Muscle layer of colon (tissue), 2 donors: ENCODE results near the gene LRP1.
A peak's percentile ranks its signal among the peaks of the same experiment; 100 is the strongest.
"Not testable (repeated sequence)": the region's sequence is repeated elsewhere in the genome, so short reads cannot be mapped to it uniquely, and the experiment has no call there.

ENCODE experiments used
- H3K27ac ChIP-seq: one replicate; pipeline ENCODE4 v1.7.0; 2013; ENCODE audit warnings: low read depth, mild to moderate bottlenecking, low read length, moderate library complexity
- H3K27me3 ChIP-seq, 2 donors: one replicate each; pipeline ENCODE4 v1.7.0; 2013; ENCODE audit warnings: low read length in 2 of 2, mild to moderate bottlenecking in 2 of 2; ENCODE audit not compliant: insufficient read depth in 2 of 2, control insufficient read depth in 1 of 2
- H3K36me3 ChIP-seq: one replicate; pipeline ENCODE4 v1.7.0; 2013; ENCODE audit warnings: mild to moderate bottlenecking, low read length; ENCODE audit not compliant: insufficient read depth
- H3K4me1 ChIP-seq: one replicate; pipeline ENCODE4 v1.7.0; 2013; ENCODE audit warnings: mild to moderate bottlenecking, low read length; ENCODE audit not compliant: insufficient read depth
- H3K4me3 ChIP-seq, 2 donors: one replicate each; pipeline ENCODE4 v1.7.0; 2013; ENCODE audit warnings: low read length in 2 of 2, low read depth in 1 of 2, mild to moderate bottlenecking in 1 of 2, moderate library complexity in 1 of 2
- H3K9ac ChIP-seq: one replicate; pipeline ENCODE4 v1.7.0; 2013; ENCODE audit warnings: low read length
- H3K9me3 ChIP-seq: one replicate; pipeline ENCODE4 v1.7.0; 2013; ENCODE audit warnings: mild to moderate bottlenecking, low read length
- donor health status: abdominal sarcoma.
- donor health status: Adenocarcinoma of cecum.

The LRP1 gene

GRCh38 chr12:57120718-57121117 lies 7.6 kb upstream of the LRP1 start:
- not testable (repeated sequence) for H3K27me3 ChIP-seq, H3K27ac ChIP-seq, H3K4me1 ChIP-seq, H3K4me3 ChIP-seq, H3K9ac ChIP-seq, H3K9me3 ChIP-seq, H3K36me3 ChIP-seq

GRCh38 chr12:57123813-57124212 lies 4.5 kb upstream of the LRP1 start:
- Histone ChIP-seq H3K27ac (no peak overlapping the region), H3K4me3 (no peak overlapping the region), H3K9me3 (no peaks in the 10 kb centered on the region), H3K27me3 (no peaks in the 10 kb centered on the region), H3K4me1 (peaks cover 8% of the 10 kb centered on the region), H3K9ac (no peak overlapping the region), H3K36me3 (no peaks in the 10 kb centered on the region)

- H3K9ac ChIP-seq, result no peak overlapping the region
- peaks cover 8% of the 10 kb centered on the region for H3K4me1 ChIP-seq
These were observed 3.9 kb upstream of the LRP1 start for GRCh38 chr12:57124261-57124877.

GRCh38 chr12:57126061-57126460 lies 2.2 kb upstream of the LRP1 start:
- H3K27ac ChIP-seq, result no peak overlapping the region
- no peak overlapping the region for H3K4me3 ChIP-seq
- H3K27me3 ChIP-seq, result no peaks in the 10 kb centered on the region
- peaks cover 23% of the 10 kb centered on the region for H3K4me1 ChIP-seq
- no peaks in the 10 kb centered on the region for H3K36me3 ChIP-seq
- no peak overlapping the region for H3K9ac ChIP-seq
- no peaks in the 10 kb centered on the region for H3K9me3 ChIP-seq

More at GRCh38 chr12:57124261-57124877, 3.9 kb upstream of the LRP1 start:
- no peaks in the 10 kb centered on the region for H3K36me3 ChIP-seq
- no peak overlapping the region for H3K4me3 ChIP-seq
- H3K27me3 ChIP-seq, result no peaks in the 10 kb centered on the region
- H3K27ac ChIP-seq, result no peak overlapping the region
- no peaks in the 10 kb centered on the region for H3K9me3 ChIP-seq

- H3K4me1 ChIP-seq, result peaks cover 28% of the 10 kb centered on the region
- peak overlapping the region; percentile 82 for H3K9ac ChIP-seq
- H3K27ac ChIP-seq, result peak overlapping the region; percentile 19
These were observed 1.7 kb upstream of the LRP1 start for GRCh38 chr12:57126561-57126960.

GRCh38 chr12:57127101-57127725 lies 1.1 kb upstream of the LRP1 start:
- no peaks in the 10 kb centered on the region for H3K27me3 ChIP-seq
- no peaks in the 10 kb centered on the region for H3K9me3 ChIP-seq
- H3K9ac ChIP-seq, result peak overlapping the region; percentile 82
- peak overlapping the region; percentile 98 for H3K27ac ChIP-seq
- H3K36me3 ChIP-seq, result peaks cover 6% of the 10 kb centered on the region
- peak overlapping the region; percentile 69 to 84 for H3K4me3 ChIP-seq
- peaks cover 35% of the 10 kb centered on the region for H3K4me1 ChIP-seq

More at GRCh38 chr12:57126561-57126960, 1.7 kb upstream of the LRP1 start:
- no peaks in the 10 kb centered on the region for H3K9me3 ChIP-seq
- H3K4me3 ChIP-seq, result peak overlapping the region in 1 of 2 donors; percentile 84
- H3K36me3 ChIP-seq, result peaks cover 1% of the 10 kb centered on the region
- no peaks in the 10 kb centered on the region for H3K27me3 ChIP-seq

GRCh38 chr12:57128519-57129247 lies 400 bp downstream of the LRP1 start:
- Histone ChIP-seq H3K4me3 (peak overlapping the region; percentile 69 to 76), H3K27ac (peak overlapping the region; percentile 98), H3K27me3 (no peaks in the 10 kb centered on the region), H3K9me3 (no peaks in the 10 kb centered on the region), H3K9ac (no peak overlapping the region), H3K36me3 (peaks cover 6% of the 10 kb centered on the region), H3K4me1 (peaks cover 48% of the 10 kb centered on the region)

- no peaks in the 10 kb centered on the region for H3K9me3 ChIP-seq
- peak overlapping the region; percentile 92 for H3K27ac ChIP-seq
- H3K4me3 ChIP-seq, result peak overlapping the region; percentile 69 to 76
- peaks cover 6% of the 10 kb centered on the region for H3K36me3 ChIP-seq
- H3K27me3 ChIP-seq, result no peaks in the 10 kb centered on the region
- H3K4me1 ChIP-seq, result peaks cover 55% of the 10 kb centered on the region
- H3K9ac ChIP-seq, result peak overlapping the region; percentile 74
These were observed 1.1 kb downstream of the LRP1 start for GRCh38 chr12:57129321-57129842.

- Histone ChIP-seq H3K4me1 (peaks cover 56% of the 10 kb centered on the region), H3K4me3 (peak overlapping the region; percentile 69 to 76), H3K9ac (peak overlapping the region; percentile 74), H3K36me3 (peaks cover 6% of the 10 kb centered on the region), H3K27ac (peak overlapping the region; percentile 92), H3K9me3 (no peaks in the 10 kb centered on the region), H3K27me3 (no peaks in the 10 kb centered on the region)
These were observed 1.6 kb downstream of the LRP1 start for GRCh38 chr12:57129889-57130288.

GRCh38 chr12:57130941-57131340 lies 2.7 kb downstream of the LRP1 start:
- Histone ChIP-seq H3K27me3 (no peaks in the 10 kb centered on the region), H3K9ac (peak overlapping the region; percentile 9), H3K9me3 (no peaks in the 10 kb centered on the region), H3K36me3 (peaks cover 6% of the 10 kb centered on the region), H3K4me1 (peaks cover 66% of the 10 kb centered on the region), H3K27ac (peak overlapping the region; percentile 92), H3K4me3 (peak overlapping the region in 1 of 2 donors; percentile 76)
